GM06990 (cell line): ENCODE data around the gene OGDHL.

ENCODE experiments used
- DNase-seq: peaks from one replicate; pipeline ENCODE4 v3.0.0-alpha.2; 2011; ENCODE audit not compliant: insufficient read length; ENCODE audit errors: extremely low read depth
- H3K27me3 ChIP-seq: replicated peaks from 2 replicates; pipeline ENCODE4 v1.6.0; 2011; ENCODE audit warnings: low read length; ENCODE audit not compliant: control insufficient read depth, insufficient read depth
- H3K36me3 ChIP-seq: 2 replicates; pipeline ENCODE4 v1.5.1; 2011; ENCODE audit warnings: low read length; ENCODE audit not compliant: control insufficient read depth, insufficient read depth
- H3K4me3 ChIP-seq: replicated peaks from 2 replicates; pipeline ENCODE4 v1.5.1; 2011; ENCODE audit warnings: low read depth, mild to moderate bottlenecking, control low read depth, low read length
- CTCF ChIP-seq: IDR thresholded peaks from 2 replicates; pipeline ENCODE4 v1.5.1; 2011; ENCODE audit warnings: low read length, control low read depth, mild to moderate bottlenecking, inconsistent platforms; ENCODE audit not compliant: insufficient read depth, poor library complexity, severe bottlenecking

OGDHL gene

GRCh38 chr10:49691588-49691987 lies 70.5 kb downstream of the OGDHL start:
- Histone ChIP-seq H3K4me3 (no peak overlapping the region), H3K36me3 (no peaks in the 10 kb centered on the region), H3K27me3 (no peaks in the 10 kb centered on the region; the same call in none of the 2 replicates)
- DNase-seq, result no peak
- TF ChIP-seq CTCF, result no peak

GRCh38 chr10:49690698-49691356 lies 71.3 kb downstream of the OGDHL start:
- no peak for DNase-seq
- Histone ChIP-seq H3K36me3 (no peaks in the 10 kb centered on the region), H3K27me3 (no peaks in the 10 kb centered on the region; the same call in none of the 2 replicates), H3K4me3 (no peak overlapping the region)
- TF ChIP-seq CTCF, result no peak

GRCh38 chr10:49689882-49690510 lies 72.1 kb downstream of the OGDHL start:
- DNase-seq, result no peak
- H3K27me3 ChIP-seq, result no peaks in the 10 kb centered on the region; the same call in none of the 2 replicates
- no peak for TF ChIP-seq CTCF

GRCh38 chr10:49688920-49689319 lies 73.2 kb downstream of the OGDHL start:
- no peaks in the 10 kb centered on the region; the same call in none of the 2 replicates for H3K27me3 ChIP-seq
- no peak for TF ChIP-seq CTCF

More at GRCh38 chr10:49689882-49690510, 72.1 kb downstream of the OGDHL start:
- H3K36me3 ChIP-seq, result no peaks in the 10 kb centered on the region
- no peak overlapping the region for H3K4me3 ChIP-seq

GRCh38 chr10:49688261-49688846 lies 73.8 kb downstream of the OGDHL start:
- H3K27me3 ChIP-seq, result no peaks in the 10 kb centered on the region; the same call in none of the 2 replicates
- no peaks in the 10 kb centered on the region for H3K36me3 ChIP-seq
- no peak overlapping the region for H3K4me3 ChIP-seq
- no peak for TF ChIP-seq CTCF
- DNase-seq, result no peak

More at GRCh38 chr10:49688920-49689319, 73.2 kb downstream of the OGDHL start:
- DNase-seq, result no peak
- no peak overlapping the region for H3K4me3 ChIP-seq
- no peaks in the 10 kb centered on the region for H3K36me3 ChIP-seq
